Thymus (tissue), 11 donors: ENCODE results near the gene CHAF1A. TPM values are rescaled to one million over a fixed set of nuclear protein-coding genes. Genes with fewer than 3 reads are reported as not detected.

Experiments used
- DNase-seq, 9 donors: peaks; one replicate each; pipeline ENCODE4 v3.0.0-alpha.2; 2013; ENCODE audit warnings: low spot score in 9 of 9, low read depth in 6 of 9, missing footprints in 1 of 9
- H3K27ac ChIP-seq, 2 donors: one replicate each; pipeline ENCODE4 v1.5.1; 2013; ENCODE audit warnings: control low read depth in 1 of 2, low read depth in 1 of 2, low read length in 1 of 2, mild to moderate bottlenecking in 1 of 2, moderate library complexity in 1 of 2
- H3K27me3 ChIP-seq, 2 donors: one replicate each; pipeline ENCODE4 v1.5.1; 2013; ENCODE audit warnings: low read length in 1 of 2; ENCODE audit not compliant: control insufficient read depth in 2 of 2, insufficient read depth in 1 of 2
- H3K36me3 ChIP-seq, 2 donors: one replicate each; pipeline ENCODE4 v1.5.1; 2013; ENCODE audit warnings: low read length in 1 of 2, mild to moderate bottlenecking in 1 of 2, moderate library complexity in 1 of 2; ENCODE audit not compliant: control insufficient read depth in 2 of 2, insufficient read depth in 2 of 2
- H3K4me1 ChIP-seq, 2 donors: one replicate each; pipeline ENCODE4 v1.5.1; 2013; ENCODE audit warnings: low read length in 2 of 2; ENCODE audit not compliant: control insufficient read depth in 2 of 2, insufficient read depth in 2 of 2
- H3K4me3 ChIP-seq, 2 donors: one replicate each; pipeline ENCODE4 v1.5.1; 2013; ENCODE audit warnings: low read length in 2 of 2, control low read depth in 1 of 2, mild to moderate bottlenecking in 1 of 2
- H3K9me3 ChIP-seq, 2 donors: one replicate each; pipeline ENCODE4 v1.5.1; 2013; ENCODE audit warnings: low read length in 1 of 2, mild to moderate bottlenecking in 1 of 2; ENCODE audit not compliant: control insufficient read depth in 2 of 2, insufficient read depth in 1 of 2
- WGBS: extraction: QIAGEN DNeasy Blood & Tissue Kit; methylation state at CpG from one replicate; pipeline ENCODE4 v1.1.7; 2013; 5-methylcytosine and 5-hydroxymethylcytosine counted together
- polyA plus RNA-seq: library from polyadenylated mRNA; stranded (reverse); fragments of 200-250 nt; gene quantifications from one replicate; pipeline ENCODE4 v1.2.3, GENCODE V29; 2013
- total RNA-seq: library from RNA; stranded (reverse); fragments of 120-200 nt; gene quantifications from one replicate; pipeline ENCODE4 v1.2.4, GENCODE V29; 2013
- donor health status: healthy.

The CHAF1A gene
- total and polyA plus RNA-seq, 2 donors, result 3.5 to 19.5 TPM

DNA sequence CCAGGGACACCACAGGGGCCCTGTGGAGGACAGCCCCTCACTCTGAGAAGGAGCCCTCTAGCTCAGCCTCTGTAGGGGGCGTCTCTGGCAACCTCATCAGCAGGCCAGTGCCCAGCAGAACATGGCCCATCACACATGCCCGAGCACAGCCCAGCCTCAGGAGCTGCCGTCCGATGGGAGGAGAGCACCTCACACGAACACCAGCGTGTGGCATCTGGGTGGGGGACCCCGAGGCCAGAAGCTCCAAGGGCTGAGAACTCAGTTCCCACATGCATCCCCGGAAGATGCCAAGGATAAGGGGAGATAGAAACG, 13.4 kb upstream of the CHAF1A start:
- H3K4me3 ChIP-seq, result no peak overlapping the region
- no peak for DNase-seq
- H3K9me3 ChIP-seq, result no peaks in the 10 kb centered on the region
- no peaks in the 10 kb centered on the region for H3K27me3 ChIP-seq
- H3K27ac ChIP-seq, result no peak overlapping the region
- peaks cover 14 to 33% of the 10 kb centered on the region in 2 donors for H3K36me3 ChIP-seq
- 98% methylated on average over 9 of the region's 9 CpGs for WGBS
- H3K4me1 ChIP-seq, result peaks cover 7 to 29% of the 10 kb centered on the region in 2 donors

DNA sequence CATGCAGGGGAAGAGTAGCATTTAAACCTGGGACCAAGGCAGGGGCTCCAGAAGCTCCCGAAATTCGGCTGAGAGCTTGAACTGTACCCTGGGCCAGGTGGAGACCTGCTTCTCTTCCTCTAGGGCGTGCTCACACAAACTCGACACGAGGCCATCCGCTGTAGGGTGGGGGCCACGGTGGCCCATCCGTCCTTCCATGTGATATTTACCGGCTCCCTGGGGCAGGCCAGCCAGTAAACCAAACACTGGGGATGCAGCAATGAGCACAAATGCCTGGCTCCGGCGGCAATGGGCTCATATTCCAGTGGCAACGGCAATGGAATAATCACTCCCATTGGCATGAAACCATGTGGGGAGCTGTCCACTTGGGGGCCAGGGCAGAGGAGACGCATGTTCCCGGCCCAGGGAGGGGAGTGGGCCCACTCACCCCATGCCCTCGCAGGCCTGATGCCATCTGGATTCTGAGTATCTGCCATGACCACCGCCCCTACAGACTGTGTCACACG, 12.9 kb upstream of the CHAF1A start:
- Histone ChIP-seq H3K4me1 (peaks cover 7 to 29% of the 10 kb centered on the region in 2 donors), H3K27me3 (no peaks in the 10 kb centered on the region), H3K27ac (peak overlapping the region; percentile 61 to 62), H3K9me3 (no peaks in the 10 kb centered on the region), H3K36me3 (peaks cover 14 to 30% of the 10 kb centered on the region in 2 donors), H3K4me3 (no peak overlapping the region)
- WGBS, result 96% methylated on average over 17 of the region's 17 CpGs
- no peak for DNase-seq

DNA sequence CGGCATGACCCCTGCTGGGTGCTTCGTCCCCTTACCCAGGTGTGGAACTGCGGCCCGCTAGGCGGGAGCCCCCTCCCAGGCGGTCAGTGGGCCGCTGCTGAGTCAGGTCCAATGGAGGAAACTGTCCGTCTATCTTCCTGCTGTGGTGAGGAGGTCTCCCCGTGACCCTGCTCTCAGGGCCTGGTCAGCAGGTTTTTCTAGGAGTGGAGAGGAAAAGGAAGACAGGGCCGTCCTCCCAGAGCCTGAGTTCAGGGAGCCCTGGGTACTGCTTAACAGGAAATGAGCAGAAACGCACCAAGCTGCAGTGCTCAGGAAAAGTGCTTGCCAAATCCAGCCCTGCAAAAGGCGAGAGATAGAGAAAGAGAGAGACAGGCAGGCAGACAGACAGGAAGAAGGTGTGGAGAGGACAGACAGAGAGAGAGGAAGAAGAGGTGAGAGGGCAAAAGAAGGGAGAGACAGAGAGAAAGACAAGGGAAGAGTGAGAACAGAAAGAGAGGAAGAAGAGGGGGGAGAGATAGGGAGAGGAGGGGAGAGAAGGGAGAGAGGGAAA, 12.3 kb upstream of the CHAF1A start:
- WGBS, result 79% methylated on average over 12 of the region's 12 CpGs
- no peaks in the 10 kb centered on the region for H3K27me3 ChIP-seq
- H3K4me1 ChIP-seq, result peaks cover 7 to 29% of the 10 kb centered on the region in 2 donors
- H3K9me3 ChIP-seq, result no peaks in the 10 kb centered on the region
- H3K27ac ChIP-seq, result peak overlapping the region; percentile 61 to 62
- H3K36me3 ChIP-seq, result peaks cover 18 to 32% of the 10 kb centered on the region in 2 donors
- no peak overlapping the region for H3K4me3 ChIP-seq
- DNase-seq, result peak in 1 of 9 donors; percentile 22

DNA sequence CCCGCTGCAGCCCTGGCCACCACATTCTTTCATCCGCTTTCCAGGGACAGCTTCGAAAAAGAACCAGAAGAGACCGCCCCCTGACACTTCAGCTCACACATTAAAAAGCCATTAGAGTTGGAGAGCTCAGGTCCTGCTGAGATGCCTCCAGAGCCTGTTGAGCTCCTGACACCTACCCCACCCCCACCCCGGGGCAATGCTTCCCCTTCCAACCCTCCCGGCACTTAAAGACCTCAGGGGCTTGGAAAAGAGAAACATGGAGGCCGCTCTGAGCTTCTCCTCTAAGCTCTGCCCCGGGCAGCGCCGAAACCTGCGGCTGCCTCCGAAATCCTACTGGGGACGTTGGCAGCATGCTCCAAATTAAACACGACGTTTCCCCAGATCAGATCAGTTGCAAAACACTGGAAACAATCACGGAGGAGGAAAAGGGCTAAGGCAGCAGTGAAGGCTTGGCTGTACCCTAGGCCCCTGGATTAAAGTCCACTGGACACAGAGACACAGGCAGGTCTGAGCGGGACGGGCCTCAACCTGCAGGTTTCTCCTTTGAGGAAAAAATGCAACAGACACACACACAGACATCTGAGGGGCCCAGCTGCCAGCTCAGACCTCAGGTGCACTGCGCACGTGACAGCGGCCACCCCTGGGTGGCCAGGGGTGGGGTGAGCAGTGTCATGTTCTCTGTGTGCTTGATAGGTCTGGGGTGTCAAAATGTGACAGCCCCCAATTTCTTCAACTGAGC, 11.7 kb upstream of the CHAF1A start:
- peak overlapping the region; percentile 53 to 62 for H3K27ac ChIP-seq
- peaks cover 22 to 28% of the 10 kb centered on the region in 2 donors for H3K36me3 ChIP-seq
- no peak for DNase-seq
- no peaks in the 10 kb centered on the region for H3K9me3 ChIP-seq
- 78% methylated on average over 21 of the region's 21 CpGs for WGBS
- H3K4me1 ChIP-seq, result peaks cover 7 to 29% of the 10 kb centered on the region in 2 donors
- H3K27me3 ChIP-seq, result no peaks in the 10 kb centered on the region
- H3K4me3 ChIP-seq, result no peak overlapping the region

DNA sequence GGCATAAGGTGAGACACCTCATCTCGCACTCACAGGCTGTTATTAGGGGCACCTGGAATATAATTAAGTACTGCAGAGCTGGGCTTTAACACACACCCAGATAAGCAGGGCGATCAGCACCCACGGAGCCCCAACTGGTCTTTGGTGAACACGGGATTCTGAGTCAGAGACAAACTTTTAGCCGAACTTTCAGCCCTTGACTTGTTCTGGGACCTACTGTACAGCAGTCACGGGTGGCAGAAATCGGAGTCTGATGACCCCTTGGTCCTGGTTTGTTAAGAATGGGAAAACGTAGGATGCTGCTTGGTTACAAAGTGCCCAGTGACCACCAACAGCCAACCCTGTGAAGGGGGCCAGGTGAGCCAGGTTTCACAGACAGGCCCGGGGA, 11.1 kb upstream of the CHAF1A start:
- WGBS, result 88% methylated on average over 9 of the region's 9 CpGs
- peaks cover 25 to 28% of the 10 kb centered on the region in 2 donors for H3K36me3 ChIP-seq
- H3K4me3 ChIP-seq, result no peak overlapping the region
- H3K27ac ChIP-seq, result peak overlapping the region; percentile 53 to 62
- H3K27me3 ChIP-seq, result no peaks in the 10 kb centered on the region
- peaks cover 7 to 29% of the 10 kb centered on the region in 2 donors for H3K4me1 ChIP-seq
- no peak for DNase-seq
- no peaks in the 10 kb centered on the region for H3K9me3 ChIP-seq

DNA sequence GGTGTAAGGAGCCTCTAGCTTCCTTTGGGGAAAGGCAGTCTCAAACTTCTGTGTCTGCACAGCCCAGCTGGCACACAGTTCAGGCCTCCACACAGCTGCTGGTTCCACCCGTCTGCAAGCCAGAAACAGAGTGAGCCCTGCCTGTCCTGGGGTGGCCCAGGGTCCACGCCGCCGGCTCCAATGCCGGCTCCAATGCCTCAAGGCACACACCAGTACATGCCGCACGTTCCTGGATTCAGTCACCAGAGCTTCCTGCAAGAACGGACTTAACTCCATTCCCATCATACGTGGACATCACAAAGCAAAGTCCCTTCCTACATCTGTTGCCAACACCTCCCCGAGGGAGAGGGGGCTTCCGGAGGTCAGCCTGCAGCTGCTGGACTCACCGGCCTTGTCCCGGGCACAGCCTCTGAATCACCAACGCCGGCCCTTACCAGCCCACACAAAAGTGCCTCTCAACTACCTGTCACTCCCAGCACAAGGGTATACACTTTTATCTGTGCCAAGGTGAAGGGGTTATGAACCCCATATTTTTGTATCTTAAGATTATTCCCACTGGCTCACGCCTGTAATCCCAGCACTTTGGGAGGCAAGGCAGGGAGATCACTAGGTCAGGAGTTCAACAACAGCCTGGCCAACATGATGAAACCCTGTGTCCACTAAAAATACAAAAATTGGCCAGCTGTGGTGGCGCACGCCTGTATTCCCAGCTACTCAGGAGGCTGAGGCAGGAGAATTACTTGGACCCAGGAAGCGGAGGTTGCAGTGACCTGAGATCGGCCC, 10.5 kb upstream of the CHAF1A start:
- 94% methylated on average over 20 of the region's 20 CpGs for WGBS
- Histone ChIP-seq H3K36me3 (peaks cover 25 to 34% of the 10 kb centered on the region in 2 donors), H3K4me1 (peaks cover 7 to 29% of the 10 kb centered on the region in 2 donors), H3K27ac (peak overlapping the region; percentile 53 to 62), H3K27me3 (no peaks in the 10 kb centered on the region), H3K4me3 (no peak overlapping the region), H3K9me3 (no peaks in the 10 kb centered on the region)
- no peak for DNase-seq

DNA sequence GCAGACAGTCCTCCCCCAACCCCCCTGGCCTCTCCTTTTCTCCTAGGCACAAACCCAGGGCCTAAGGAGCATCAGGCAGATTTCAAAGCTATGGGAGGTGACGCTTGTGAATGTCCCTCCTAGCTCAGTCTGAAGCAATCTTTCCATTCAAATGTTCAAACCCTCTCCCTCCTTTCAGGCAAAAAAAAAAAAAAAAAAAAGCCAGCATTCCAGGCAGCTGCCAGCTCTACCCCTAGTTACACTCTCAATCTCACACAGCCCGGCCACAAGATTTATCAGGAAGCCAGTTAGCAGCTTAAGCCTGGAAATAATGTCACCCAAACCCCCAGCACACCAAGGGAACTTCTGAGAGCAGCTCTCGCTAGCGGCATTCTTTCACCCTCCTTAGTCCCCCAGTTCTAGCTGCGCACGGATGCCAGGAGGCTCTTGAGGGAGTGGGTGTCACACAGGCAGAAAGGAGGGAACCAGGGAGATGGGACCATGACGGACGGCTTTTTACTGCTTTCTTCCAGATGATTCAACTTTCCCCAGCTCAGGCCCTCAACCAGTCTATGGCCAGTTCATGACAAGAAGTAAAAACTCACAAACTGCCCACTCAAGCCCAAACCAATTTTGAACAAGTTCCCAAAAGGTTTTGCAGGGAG, 8.4 kb upstream of the CHAF1A start:
- Histone ChIP-seq H3K36me3 (peaks cover 18 to 38% of the 10 kb centered on the region in 2 donors), H3K4me1 (peaks cover 15 to 31% of the 10 kb centered on the region in 2 donors), H3K9me3 (no peaks in the 10 kb centered on the region), H3K27ac (no peak overlapping the region), H3K27me3 (no peaks in the 10 kb centered on the region), H3K4me3 (no peak overlapping the region)
- DNase-seq, result no peak
- 95% methylated on average over 8 of the region's 8 CpGs for WGBS

DNA sequence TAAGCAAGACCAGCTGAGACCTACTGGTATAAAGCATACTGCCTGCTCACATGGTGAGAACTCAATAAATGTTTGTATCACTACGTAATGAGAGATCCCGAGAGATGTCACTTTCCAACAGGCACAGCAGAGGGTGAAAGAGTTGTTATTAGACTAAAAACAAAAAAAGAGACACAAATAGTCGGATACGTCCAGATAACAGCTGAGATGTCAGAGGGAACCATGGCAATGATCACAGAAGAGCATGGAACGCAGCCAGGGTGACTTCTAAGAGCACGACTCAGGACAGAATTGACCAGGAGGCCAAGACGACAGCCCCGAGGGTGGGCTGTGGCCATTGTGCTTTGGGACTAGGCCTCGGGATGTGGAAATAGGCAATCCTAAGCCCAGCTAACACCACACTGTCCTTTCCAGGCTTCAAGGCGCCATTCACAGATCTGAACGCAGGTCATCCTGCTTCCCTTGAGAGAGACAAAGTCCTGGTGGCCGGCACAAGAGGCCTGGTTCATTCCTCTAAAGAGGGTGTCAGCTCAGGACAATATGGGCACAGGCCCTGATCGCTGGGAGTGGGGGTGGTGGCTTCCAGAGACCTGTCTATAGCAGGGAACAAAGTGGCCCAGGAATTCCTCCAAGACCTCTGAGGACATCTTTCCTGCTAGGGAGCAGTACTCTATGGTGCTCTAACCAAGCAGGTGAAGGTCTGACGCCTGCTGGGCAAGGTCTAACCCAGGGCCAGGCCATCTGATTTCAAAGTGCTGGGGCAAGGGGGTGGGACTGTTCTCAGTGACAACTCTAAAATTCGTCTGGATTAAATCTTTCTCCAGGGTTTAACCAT, 5.3 kb upstream of the CHAF1A start:
- Histone ChIP-seq H3K4me3 (no peak overlapping the region), H3K27me3 (no peaks in the 10 kb centered on the region), H3K36me3 (peaks cover 7 to 30% of the 10 kb centered on the region in 2 donors), H3K4me1 (peaks cover 22 to 24% of the 10 kb centered on the region in 2 donors), H3K9me3 (no peaks in the 10 kb centered on the region), H3K27ac (no peak overlapping the region)
- DNase-seq, result no peak
- WGBS, result 97% methylated on average over 15 of the region's 15 CpGs
